ENCODE results near the gene RNPEPL1.

Gene RNPEPL1

GRCh38 chr2:240593703-240594451 is 25.6 kb downstream of the RNPEPL1 start:
- Mint-ChIP-seq H3K36me3 (ENCODE audit: low read depth) (peaks cover 3% of the 10 kb centered on the region), H3K27me3 (ENCODE audit: low read depth, poor library complexity) (no peaks in the 10 kb centered on the region), H3K9me3 (no peaks in the 10 kb centered on the region), H3K4me3 (no peak overlapping the region), H3K27ac (no peak overlapping the region), H3K4me1 (peaks cover 2% of the 10 kb centered on the region)
- no peak for DNase-seq
- no peak for TF ChIP-seq CTCF (IDR thresholded peaks at IDR 0.05)

- no peaks in the 10 kb centered on the region for H3K4me1 Mint-ChIP-seq
- no peak overlapping the region for H3K4me3 Mint-ChIP-seq
- TF ChIP-seq CTCF (IDR thresholded peaks at IDR 0.05), result no peak
- DNase-seq, result no peak
- no peak overlapping the region for H3K27ac Mint-ChIP-seq
- H3K9me3 Mint-ChIP-seq, result no peaks in the 10 kb centered on the region
- H3K27me3 Mint-ChIP-seq (ENCODE audit: low read depth, poor library complexity), result no peaks in the 10 kb centered on the region
- H3K36me3 Mint-ChIP-seq (ENCODE audit: low read depth), result peaks cover 1% of the 10 kb centered on the region
Observed at GRCh38 chr2:240594511-240595380, 26.5 kb downstream of the RNPEPL1 start.

- DNase-seq, result peak; percentile 55
- TF ChIP-seq CTCF (IDR thresholded peaks at IDR 0.05), result peak; percentile 44
Observed at GRCh38 chr2:240595381-240596079, 27.2 kb downstream of the RNPEPL1 start.

GRCh38 chr2:240596080-240596460 is 27.8 kb downstream of the RNPEPL1 start:
- no peak for DNase-seq
- no peak for TF ChIP-seq CTCF (IDR thresholded peaks at IDR 0.05)
- H3K9me3 Mint-ChIP-seq, result no peaks in the 10 kb centered on the region

More at GRCh38 chr2:240595381-240596079, 27.2 kb downstream of the RNPEPL1 start:
- Mint-ChIP-seq H3K27ac (no peak overlapping the region), H3K4me3 (no peak overlapping the region), H3K36me3 (ENCODE audit: low read depth) (peaks cover 6% of the 10 kb centered on the region), H3K27me3 (ENCODE audit: low read depth, poor library complexity) (no peaks in the 10 kb centered on the region), H3K9me3 (no peaks in the 10 kb centered on the region), H3K4me1 (no peaks in the 10 kb centered on the region)

GRCh38 chr2:240596491-240596931 is 28.2 kb downstream of the RNPEPL1 start:
- no peak for TF ChIP-seq CTCF (IDR thresholded peaks at IDR 0.05)
- Mint-ChIP-seq H3K27ac (no peak overlapping the region), H3K9me3 (no peaks in the 10 kb centered on the region), H3K4me3 (no peak overlapping the region), H3K36me3 (ENCODE audit: low read depth) (peaks cover 6% of the 10 kb centered on the region), H3K4me1 (no peaks in the 10 kb centered on the region), H3K27me3 (ENCODE audit: low read depth, poor library complexity) (no peaks in the 10 kb centered on the region)
- no peak for DNase-seq

More at GRCh38 chr2:240596080-240596460, 27.8 kb downstream of the RNPEPL1 start:
- Mint-ChIP-seq H3K4me3 (no peak overlapping the region), H3K36me3 (ENCODE audit: low read depth) (peaks cover 6% of the 10 kb centered on the region), H3K27ac (no peak overlapping the region), H3K4me1 (no peaks in the 10 kb centered on the region), H3K27me3 (ENCODE audit: low read depth, poor library complexity) (no peaks in the 10 kb centered on the region)

All from nephron progenitor cell (in vitro differentiated cells).